Natural killer cell treated with Interleukin-12 subunit alpha and Interleukin-12 subunit beta and Interleukin-15 and Interleukin-18, amount 100 ng/mL, for 72 hours (primary cell): ENCODE results near the gene CCNDBP1. TPM values are rescaled to one million over a fixed set of nuclear protein-coding genes. Genes with fewer than 3 reads are reported as not detected.
"Not testable (repeated sequence)": the region's sequence is repeated elsewhere in the genome, so short reads cannot be mapped to it uniquely, and the experiment has no call there.

Experiments used
- ATAC-seq, 2 donors: fragments of 150-1000 bp; cut with Tn5 transposase in 1 of 2; sonication (Bioruptor Pico), chemical (Tn5 transposase) in 1 of 2; 2 replicates each; pipeline ENCODE4 v1.10.0; 2021
- DNase-seq: peaks from one replicate; pipeline ENCODE4 v3.0.0; 2022; ENCODE audit warnings: low spot score
- H3K27ac Mint-ChIP-seq, 2 donors: 1 replicate in 1 of 2; 2 replicates in 1 of 2; pipeline ENCODE4 v1.8.0; 2022; ENCODE audit warnings: mixed read lengths in 2 of 2, mild to moderate bottlenecking in 1 of 2, moderate library complexity in 1 of 2
- H3K27me3 Mint-ChIP-seq, 2 donors: 1 replicate in 1 of 2; 2 replicates in 1 of 2; pipeline ENCODE4 v1.8.0; 2022; ENCODE audit warnings: mixed read lengths in 2 of 2
- H3K36me3 Mint-ChIP-seq: one replicate; pipeline ENCODE4 v1.8.0; 2022; ENCODE audit warnings: mixed read lengths
- H3K4me1 Mint-ChIP-seq, 2 donors: 1 replicate in 1 of 2; 2 replicates in 1 of 2; pipeline ENCODE4 v1.8.0; 2022; ENCODE audit warnings: low read depth in 2 of 2, mixed read lengths in 2 of 2, mild to moderate bottlenecking in 1 of 2
- H3K4me3 Mint-ChIP-seq: one replicate; pipeline ENCODE4 v1.8.0; 2022; ENCODE audit warnings: mixed read lengths
- H3K9me3 Mint-ChIP-seq: 2 replicates; pipeline ENCODE4 v1.8.0; 2022; ENCODE audit warnings: mixed read lengths
- total RNA-seq, 2 donors: library from RNA; stranded (reverse); gene quantifications; one replicate each; pipeline ENCODE4 v1.2.3, GENCODE V29; 2022

CCNDBP1 gene
- total RNA-seq, 2 donors from 2014 or later: 45.7 to 103 TPM

- H3K9me3 Mint-ChIP-seq: no peaks in the 10 kb centered on the region
- peaks cover 0 to 4% of the 10 kb centered on the region in 2 donors for H3K4me1 Mint-ChIP-seq
- H3K36me3 Mint-ChIP-seq: no peaks in the 10 kb centered on the region
- H3K27me3 Mint-ChIP-seq: peaks cover 0 to 2% of the 10 kb centered on the region in 2 donors
- no peak overlapping the region for H3K4me3 Mint-ChIP-seq
- ATAC-seq (no peak), DNase-seq (no peak)
- H3K27ac Mint-ChIP-seq: no peak overlapping the region
Observed at GRCh38 chr15:43214169-43214568, 29.0 kb downstream of the CCNDBP1 start.

GRCh38 chr15:43214592-43215295 is 29.5 kb downstream of the CCNDBP1 start:
- Mint-ChIP-seq H3K36me3 (no peaks in the 10 kb centered on the region), H3K4me3 (no peak overlapping the region), H3K4me1 (peaks cover 0 to 4% of the 10 kb centered on the region in 2 donors), H3K27ac (no peak overlapping the region), H3K27me3 (peaks cover 0 to 2% of the 10 kb centered on the region in 2 donors), H3K9me3 (no peaks in the 10 kb centered on the region)
- ATAC-seq: no peak
- no peak for DNase-seq

- Mint-ChIP-seq H3K9me3 (no peaks in the 10 kb centered on the region), H3K27me3 (peaks cover 2 to 7% of the 10 kb centered on the region in 2 donors), H3K36me3 (no peaks in the 10 kb centered on the region), H3K4me3 (no peak overlapping the region), H3K4me1 (peaks cover 6 to 14% of the 10 kb centered on the region in 2 donors), H3K27ac (no peak overlapping the region)
- no peak for ATAC-seq
- DNase-seq: no peak
Observed at GRCh38 chr15:43215961-43216360, 30.8 kb downstream of the CCNDBP1 start.

GRCh38 chr15:43218908-43219706 is 33.9 kb downstream of the CCNDBP1 start:
- Mint-ChIP-seq H3K36me3 (no peaks in the 10 kb centered on the region), H3K27ac (no peak overlapping the region), H3K27me3 (peaks cover 3 to 8% of the 10 kb centered on the region in 2 donors), H3K9me3 (no peaks in the 10 kb centered on the region), H3K4me1 (peaks cover 6 to 15% of the 10 kb centered on the region in 2 donors), H3K4me3 (no peak overlapping the region)
- ATAC-seq (no peak), DNase-seq (no peak)

- Mint-ChIP-seq H3K9me3 (no peaks in the 10 kb centered on the region), H3K27me3 (peaks cover 5 to 13% of the 10 kb centered on the region in 2 donors), H3K36me3 (no peaks in the 10 kb centered on the region), H3K4me1 (peaks cover 6 to 15% of the 10 kb centered on the region in 2 donors), H3K4me3 (no peak overlapping the region), H3K27ac (no peak overlapping the region)
- DNase-seq: no peak
- peak; percentile 39 to 53 for ATAC-seq
Observed at GRCh38 chr15:43219929-43220928, 35.0 kb downstream of the CCNDBP1 start.

- Mint-ChIP-seq H3K9me3 (no peaks in the 10 kb centered on the region), H3K27me3 (peaks cover 7 to 20% of the 10 kb centered on the region in 2 donors), H3K4me3 (no peak within 1 kb of the TSS), H3K4me1 (peaks cover 14 to 21% of the 10 kb centered on the region in 2 donors), H3K36me3 (no peaks in the 10 kb centered on the region), H3K27ac (no peak within 1 kb of the TSS)
- ATAC-seq (no peak), DNase-seq (no peak)
Observed at GRCh38 chr15:43220991-43221403, 35.8 kb downstream of the CCNDBP1 start, which contains the start of gene EPB42. Gene EPB42, minus strand, starts transcription at chr15:43221018. Its CDS starts 193 bp downstream, at chr15:43220825.

GRCh38 chr15:43221422-43221821 is 36.2 kb downstream of the CCNDBP1 start:
- H3K36me3 Mint-ChIP-seq: no peaks in the 10 kb centered on the region
- H3K4me1 Mint-ChIP-seq: peaks cover 14 to 22% of the 10 kb centered on the region in 2 donors
- H3K27me3 Mint-ChIP-seq: peaks cover 7 to 20% of the 10 kb centered on the region in 2 donors
- DNase-seq: no peak
- no peak overlapping the region for H3K4me3 Mint-ChIP-seq
- no peak overlapping the region for H3K27ac Mint-ChIP-seq
- no peak for ATAC-seq
- no peaks in the 10 kb centered on the region for H3K9me3 Mint-ChIP-seq

- Mint-ChIP-seq H3K4me3 (peak overlapping the region; percentile 42), H3K27ac (no peak overlapping the region), H3K4me1 (peaks cover 9 to 13% of the 10 kb centered on the region in 2 donors), H3K9me3 (no peaks in the 10 kb centered on the region), H3K36me3 (no peaks in the 10 kb centered on the region), H3K27me3 (peaks cover 8 to 19% of the 10 kb centered on the region in 2 donors)
- peak; percentile 72 for DNase-seq
- ATAC-seq: peak; percentile 79 to 82
Observed at GRCh38 chr15:43225201-43225949, 40.2 kb downstream of the CCNDBP1 start.

- not testable (repeated sequence) for H3K27ac Mint-ChIP-seq, H3K4me1 Mint-ChIP-seq, H3K36me3 Mint-ChIP-seq, ATAC-seq, DNase-seq, H3K9me3 Mint-ChIP-seq
- Mint-ChIP-seq H3K27me3 (peaks cover 8 to 18% of the 10 kb centered on the region in 2 donors), H3K4me3 (peak overlapping the region; percentile 42)
Observed at GRCh38 chr15:43225950-43226255, 40.7 kb downstream of the CCNDBP1 start.

- Mint-ChIP-seq H3K4me1 (peaks cover 7 to 8% of the 10 kb centered on the region in 2 donors), H3K36me3 (no peaks in the 10 kb centered on the region), H3K27me3 (peaks cover 8 to 18% of the 10 kb centered on the region in 2 donors), H3K9me3 (no peaks in the 10 kb centered on the region), H3K27ac (no peak overlapping the region), H3K4me3 (no peak overlapping the region)
- no peak for DNase-seq
- no peak for ATAC-seq
Observed at GRCh38 chr15:43226436-43227305, 41.5 kb downstream of the CCNDBP1 start.

- H3K4me3 Mint-ChIP-seq: no peak overlapping the region
- DNase-seq (no peak), ATAC-seq (no peak)
- peaks cover 7 to 8% of the 10 kb centered on the region in 2 donors for H3K4me1 Mint-ChIP-seq
- H3K27me3 Mint-ChIP-seq: peaks cover 5 to 12% of the 10 kb centered on the region in 2 donors
- H3K27ac Mint-ChIP-seq: no peak overlapping the region
- no peaks in the 10 kb centered on the region for H3K36me3 Mint-ChIP-seq
- H3K9me3 Mint-ChIP-seq: no peaks in the 10 kb centered on the region
Observed at GRCh38 chr15:43229977-43230376, 44.8 kb downstream of the CCNDBP1 start.

GRCh38 chr15:43230640-43231115 is 45.5 kb downstream of the CCNDBP1 start:
- no peak overlapping the region for H3K27ac Mint-ChIP-seq
- no peaks in the 10 kb centered on the region for H3K9me3 Mint-ChIP-seq
- no peak overlapping the region for H3K4me3 Mint-ChIP-seq
- DNase-seq (no peak), ATAC-seq (no peak)
- H3K4me1 Mint-ChIP-seq: peaks cover 4% of the 10 kb centered on the region in 2 donors
- H3K27me3 Mint-ChIP-seq: peaks cover 3 to 7% of the 10 kb centered on the region in 2 donors
- no peaks in the 10 kb centered on the region for H3K36me3 Mint-ChIP-seq
